ENCODE results near the gene SLC22A7.
"Not testable (repeated sequence)": the region's sequence is repeated elsewhere in the genome, so short reads cannot be mapped to it uniquely, and the experiment has no call there.

The SLC22A7 gene

GRCh38 chr6:43347444-43347843 is 49.4 kb downstream of the SLC22A7 start:
- DNase-seq: no peak

GRCh38 chr6:43351951-43352350 is 53.9 kb downstream of the SLC22A7 start:
- DNase-seq: not testable (repeated sequence)
